Measurements from ENCODE around the gene HSPA6.
"Not testable (repeated sequence)": the region's sequence is repeated elsewhere in the genome, so short reads cannot be mapped to it uniquely, and the experiment has no call there.

Gene HSPA6

DNA sequence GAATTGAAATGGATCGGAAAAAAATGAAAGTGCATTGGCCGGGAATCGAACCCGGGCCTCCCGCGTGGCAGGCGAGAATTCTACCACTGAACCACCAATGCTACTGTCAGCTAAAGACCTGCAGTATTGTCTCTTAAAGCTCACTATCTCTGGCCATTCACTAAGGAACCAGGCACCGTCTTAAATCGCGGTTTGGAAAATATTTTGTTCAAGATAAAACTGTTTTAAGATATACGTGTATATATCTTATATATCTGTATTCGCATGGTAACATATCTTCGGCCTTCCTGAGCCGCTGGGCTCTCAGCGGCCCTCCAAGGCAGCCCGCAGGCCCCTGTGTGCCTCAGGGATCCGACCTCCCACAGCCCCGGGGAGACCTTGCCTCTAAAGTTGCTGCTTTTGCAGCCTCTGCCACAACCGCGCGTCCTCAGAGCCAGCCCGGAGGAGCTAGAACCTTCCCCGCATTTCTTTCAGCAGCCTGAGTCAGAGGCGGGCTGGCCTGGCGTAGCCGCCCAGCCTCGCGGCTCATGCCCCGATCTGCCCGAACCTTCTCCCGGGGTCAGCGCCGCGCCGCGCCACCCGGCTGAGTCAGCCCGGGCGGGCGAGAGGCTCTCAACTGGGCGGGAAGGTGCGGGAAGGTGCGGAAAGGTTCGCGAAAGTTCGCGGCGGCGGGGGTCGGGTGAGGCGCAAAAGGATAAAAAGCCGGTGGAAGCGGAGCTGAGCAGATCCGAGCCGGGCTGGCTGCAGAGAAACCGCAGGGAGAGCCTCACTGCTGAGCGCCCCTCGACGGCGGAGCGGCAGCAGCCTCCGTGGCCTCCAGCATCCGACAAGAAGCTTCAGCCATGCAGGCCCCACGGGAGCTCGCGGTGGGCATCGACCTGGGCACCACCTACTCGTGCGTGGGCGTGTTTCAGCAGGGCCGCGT is at the start of gene HSPA6:
Gene HSPA6, plus strand, starts transcription at position 724 of the 925 bp plus-strand sequence. Its CDS starts 119 bp downstream, at position 843.
- in situ Hi-C loops (cut with HindIII; ENCODE audit: low sequenced_read_pairs) = not testable (repeated sequence)
- DNase-seq (ENCODE audit: low read depth) = peak; percentile 52
- peak within 1 kb of the TSS; percentile 56 for H3K4me3 ChIP-seq (ENCODE audit: low read depth, low read length)

DNA sequence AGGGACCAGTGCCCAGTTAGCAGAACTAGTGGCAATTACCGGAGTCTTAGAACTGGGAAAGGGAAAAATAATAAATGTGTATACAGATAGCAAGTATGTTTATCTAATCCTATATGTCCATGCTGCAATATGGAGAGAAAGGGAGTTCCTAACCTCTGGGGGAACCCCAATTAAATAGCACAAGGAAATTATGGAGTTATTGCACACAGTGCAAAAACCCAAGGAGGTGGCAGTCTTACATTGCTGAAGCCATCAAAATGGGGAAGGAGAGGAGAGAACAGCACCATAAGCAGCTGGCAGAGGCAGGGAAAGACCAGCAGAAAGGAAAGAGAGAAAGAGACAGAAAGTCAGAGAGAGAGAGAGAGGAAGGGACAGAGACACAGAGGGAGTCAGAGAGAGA is 46.6 kb upstream of the HSPA6 start:
- H3K4me3 ChIP-seq (ENCODE audit: low read depth, low read length); DNase-seq (ENCODE audit: low read depth); in situ Hi-C loops (cut with HindIII; ENCODE audit: low sequenced_read_pairs): not testable (repeated sequence)

DNA sequence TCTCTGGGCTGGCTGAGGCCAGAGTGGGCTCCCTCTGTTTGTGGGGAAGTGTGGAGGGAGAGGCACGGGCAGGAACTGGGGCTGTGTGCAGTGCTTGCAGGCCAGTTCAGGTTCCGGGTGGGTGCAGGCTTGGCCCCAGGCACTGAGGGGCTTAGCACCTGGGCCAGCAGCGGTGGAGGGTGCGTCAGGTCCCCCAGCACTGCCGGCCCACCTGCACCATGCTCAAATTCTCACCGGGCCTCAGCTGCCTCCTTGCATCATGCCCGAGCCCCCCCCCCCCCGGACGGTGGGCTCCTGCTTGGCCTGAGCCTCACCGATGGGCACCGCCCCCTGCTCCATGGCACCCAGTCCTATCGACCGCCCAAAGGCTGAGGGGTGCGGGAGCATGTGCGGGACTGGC is 45.4 kb upstream of the HSPA6 start:
- DNase-seq (ENCODE audit: low read depth) = no peak
- TF ChIP-seq, protein P1, sequence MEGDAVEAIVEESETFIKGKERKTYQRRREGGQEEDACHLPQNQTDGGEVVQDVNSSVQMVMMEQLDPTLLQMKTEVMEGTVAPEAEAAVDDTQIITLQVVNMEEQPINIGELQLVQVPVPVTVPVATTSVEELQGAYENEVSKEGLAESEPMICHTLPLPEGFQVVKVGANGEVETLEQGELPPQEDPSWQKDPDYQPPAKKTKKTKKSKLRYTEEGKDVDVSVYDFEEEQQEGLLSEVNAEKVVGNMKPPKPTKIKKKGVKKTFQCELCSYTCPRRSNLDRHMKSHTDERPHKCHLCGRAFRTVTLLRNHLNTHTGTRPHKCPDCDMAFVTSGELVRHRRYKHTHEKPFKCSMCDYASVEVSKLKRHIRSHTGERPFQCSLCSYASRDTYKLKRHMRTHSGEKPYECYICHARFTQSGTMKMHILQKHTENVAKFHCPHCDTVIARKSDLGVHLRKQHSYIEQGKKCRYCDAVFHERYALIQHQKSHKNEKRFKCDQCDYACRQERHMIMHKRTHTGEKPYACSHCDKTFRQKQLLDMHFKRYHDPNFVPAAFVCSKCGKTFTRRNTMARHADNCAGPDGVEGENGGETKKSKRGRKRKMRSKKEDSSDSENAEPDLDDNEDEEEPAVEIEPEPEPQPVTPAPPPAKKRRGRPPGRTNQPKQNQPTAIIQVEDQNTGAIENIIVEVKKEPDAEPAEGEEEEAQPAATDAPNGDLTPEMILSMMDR (IDR thresholded peaks at IDR 0.05; ENCODE audit: low read depth, low read length, missing control alignments) = no peak
- in situ Hi-C loops (cut with HindIII; ENCODE audit: low sequenced_read_pairs) = no loop called here
- H3K4me3 ChIP-seq (ENCODE audit: low read depth, low read length) = no peak overlapping the region

GRCh38 chr1:161480381-161481035 is 43.8 kb upstream of the HSPA6 start:
- in situ Hi-C loops (cut with HindIII; ENCODE audit: low sequenced_read_pairs) = no loop called here
- DNase-seq (ENCODE audit: low read depth) = no peak
- TF ChIP-seq, protein P1 (IDR thresholded peaks at IDR 0.05; ENCODE audit: low read depth, low read length, missing control alignments) = no peak
- H3K4me3 ChIP-seq (ENCODE audit: low read depth, low read length) = no peak overlapping the region

- TF ChIP-seq, protein P1 (IDR thresholded peaks at IDR 0.05; ENCODE audit: low read depth, low read length, missing control alignments) = no peak
Measured at GRCh38 chr1:161481624-161482392, 42.5 kb upstream of the HSPA6 start.

GRCh38 chr1:161482610-161483009 is 41.7 kb upstream of the HSPA6 start:
- in situ Hi-C loops (cut with HindIII; ENCODE audit: low sequenced_read_pairs) = no loop called here
- TF ChIP-seq, protein P1 (IDR thresholded peaks at IDR 0.05; ENCODE audit: low read depth, low read length, missing control alignments) = no peak
- H3K4me3 ChIP-seq (ENCODE audit: low read depth, low read length) = no peak overlapping the region
- no peak for DNase-seq (ENCODE audit: low read depth)

More at GRCh38 chr1:161481624-161482392, 42.5 kb upstream of the HSPA6 start:
- in situ Hi-C loops (cut with HindIII; ENCODE audit: low sequenced_read_pairs) = no loop called here
- DNase-seq (ENCODE audit: low read depth) = no peak
- H3K4me3 ChIP-seq (ENCODE audit: low read depth, low read length) = no peak overlapping the region

- no peak overlapping the region for H3K4me3 ChIP-seq (ENCODE audit: low read depth, low read length)
- TF ChIP-seq, protein P1 (IDR thresholded peaks at IDR 0.05; ENCODE audit: low read depth, low read length, missing control alignments) = no peak
- in situ Hi-C loops (cut with HindIII; ENCODE audit: low sequenced_read_pairs) = no loop called here
- no peak for DNase-seq (ENCODE audit: low read depth)
Measured at GRCh38 chr1:161483361-161483760, 41.0 kb upstream of the HSPA6 start.
